ENCODE data around the gene CASP4.

The CASP4 gene

DNA sequence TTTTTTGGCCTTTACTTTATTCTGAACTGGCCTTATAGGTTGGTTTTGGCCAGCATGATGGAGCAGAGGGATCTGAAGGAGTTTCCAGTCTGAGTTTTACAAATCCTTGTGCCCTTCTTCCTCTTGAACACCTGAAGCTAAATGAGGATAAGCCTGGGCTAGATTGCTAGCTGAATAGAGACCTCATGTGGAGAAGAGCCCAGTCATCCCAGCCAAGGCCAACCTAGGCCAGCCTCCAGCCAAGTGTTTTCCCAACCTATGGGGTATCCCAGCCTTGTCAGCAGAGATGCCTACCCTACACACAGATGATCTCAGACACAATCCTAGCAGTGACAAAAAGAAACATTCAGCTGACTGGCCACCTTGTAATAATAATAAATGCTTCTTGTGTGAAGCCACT, 69.1 kb downstream of the CASP4 start:
- H3K4me3 ChIP-seq (ENCODE audit: low read length) = no peak overlapping the region
- no peak for DNase-seq (ENCODE audit: low read depth, low spot score)

GRCh38 chr11:104898685-104899013, 69.7 kb downstream of the CASP4 start:
- no peak overlapping the region for H3K4me3 ChIP-seq (ENCODE audit: low read length)
- DNase-seq (ENCODE audit: low read depth, low spot score) = no peak

DNA sequence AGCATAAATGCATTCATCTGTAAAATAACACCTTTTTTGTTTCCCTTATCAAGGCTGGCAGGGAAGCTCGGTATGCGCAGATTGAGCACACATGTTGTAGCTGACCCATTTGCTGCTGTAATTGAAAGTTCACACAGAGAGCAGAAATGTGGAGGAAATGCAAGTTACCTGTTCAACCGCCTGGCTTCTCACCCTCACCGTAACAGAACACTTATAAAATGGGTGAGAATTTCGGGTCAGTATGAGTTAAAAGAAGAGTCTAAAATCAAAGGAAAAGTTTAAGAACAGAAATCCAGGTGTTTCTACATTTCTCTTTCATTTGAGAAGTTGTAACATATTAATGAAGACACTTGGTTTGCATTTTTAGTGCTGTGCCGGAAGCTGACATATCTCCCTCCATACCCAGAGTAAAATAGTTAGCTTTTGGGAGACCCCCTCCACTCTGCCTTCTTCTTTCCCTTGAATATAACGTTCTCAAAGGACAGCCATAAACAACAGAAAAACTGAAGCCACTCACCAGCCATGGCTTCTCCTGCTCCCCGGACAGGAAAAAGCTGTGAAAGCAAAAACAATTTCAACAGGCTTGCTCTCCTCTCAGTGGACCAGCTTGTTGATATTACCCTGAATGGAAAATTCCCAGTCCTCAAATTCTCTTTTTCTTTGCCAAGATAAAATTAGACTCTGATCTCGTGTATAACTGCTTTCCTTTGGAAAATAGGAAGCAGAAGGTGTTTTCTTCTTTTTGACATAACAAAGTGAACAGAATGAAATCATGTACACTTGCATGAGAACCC, 70.3 kb downstream of the CASP4 start, which contains the start of gene CASP12:
TSS of gene CASP12 (minus strand) at position 570 of the 794 bp plus-strand sequence.
- no peak for DNase-seq (ENCODE audit: low read depth, low spot score)
- no peak within 1 kb of the TSS for H3K4me3 ChIP-seq (ENCODE audit: low read length)

GRCh38 chr11:104895634-104896033, 72.7 kb downstream of the CASP4 start:
- no peak for DNase-seq (ENCODE audit: low read depth, low spot score)
- no peak overlapping the region for H3K4me3 ChIP-seq (ENCODE audit: low read length)

- no peak for DNase-seq (ENCODE audit: low read depth, low spot score)
- H3K4me3 ChIP-seq (ENCODE audit: low read length) = no peak overlapping the region
Measured at GRCh38 chr11:104893876-104894275, 74.5 kb downstream of the CASP4 start.
